Activated T-cell treated with anti-CD3 and anti-CD28 coated beads for 1 hour (primary cell): Measurements from ENCODE around the gene CNRIP1.
"Not testable (repeated sequence)": the region's sequence is repeated elsewhere in the genome, so short reads cannot be mapped to it uniquely, and the experiment has no call there.

Experiments
- DNase-seq: peaks from one replicate; pipeline ENCODE4 v3.0.0-alpha.2; 2020; ENCODE audit warnings: low read depth

The CNRIP1 gene

GRCh38 chr2:68319398-68320117 lies at the start of gene CNRIP1:
TSS of gene CNRIP1 (minus strand) at chr2:68319949. CDS start at chr2:68319400, 549 bp downstream.
- no peak for DNase-seq

- no peak for DNase-seq
Observed at GRCh38 chr2:68369337-68369734, 49.6 kb upstream of the CNRIP1 start.

- DNase-seq, result no peak
Observed at GRCh38 chr2:68368654-68369336, 49.0 kb upstream of the CNRIP1 start.

GRCh38 chr2:68367953-68368653 lies 48.4 kb upstream of the CNRIP1 start:
- no peak for DNase-seq

- DNase-seq, result no peak
Observed at GRCh38 chr2:68366083-68366560, 46.4 kb upstream of the CNRIP1 start.

GRCh38 chr2:68365087-68365486 lies 45.3 kb upstream of the CNRIP1 start, which contains the start of gene PLEK:
TSS of gene PLEK (plus strand) at chr2:68365282. CDS start at chr2:68365352, 70 bp downstream.
- no peak for DNase-seq

GRCh38 chr2:68363721-68364120 lies 44.0 kb upstream of the CNRIP1 start:
- DNase-seq, result no peak

GRCh38 chr2:68362749-68363148 lies 43.0 kb upstream of the CNRIP1 start:
- DNase-seq, result no peak

- peak; percentile 81 for DNase-seq
Observed at GRCh38 chr2:68362069-68362468, 42.3 kb upstream of the CNRIP1 start.

- DNase-seq, result no peak
Observed at GRCh38 chr2:68359889-68360288, 40.1 kb upstream of the CNRIP1 start.

GRCh38 chr2:68357605-68358337 lies 38.0 kb upstream of the CNRIP1 start:
- no peak for DNase-seq

- DNase-seq, result no peak
Observed at GRCh38 chr2:68356599-68357239, 37.0 kb upstream of the CNRIP1 start.

GRCh38 chr2:68352651-68353391 lies 33.1 kb upstream of the CNRIP1 start:
- no peak for DNase-seq

GRCh38 chr2:68351997-68352396 lies 32.2 kb upstream of the CNRIP1 start:
- DNase-seq, result no peak

- DNase-seq, result not testable (repeated sequence)
Observed at GRCh38 chr2:68349091-68349490, 29.3 kb upstream of the CNRIP1 start.

GRCh38 chr2:68345129-68345875 lies 25.6 kb upstream of the CNRIP1 start:
- DNase-seq, result no peak

- DNase-seq, result no peak
Observed at GRCh38 chr2:68344031-68344430, 24.3 kb upstream of the CNRIP1 start.

- no peak for DNase-seq
Observed at GRCh38 chr2:68342470-68342869, 22.7 kb upstream of the CNRIP1 start.

- DNase-seq, result no peak
Observed at GRCh38 chr2:68341583-68341982, 21.8 kb upstream of the CNRIP1 start.

- DNase-seq, result no peak
Observed at GRCh38 chr2:68341062-68341329, 21.2 kb upstream of the CNRIP1 start.
